ENCODE results near the gene C1QTNF12. TPM values are rescaled to one million over a fixed set of nuclear protein-coding genes. Genes with fewer than 3 reads are reported as not detected.

Gene C1QTNF12
- total and polyA plus RNA-seq, 2 experiments from 2014 or later = 3.8 to 6.6 TPM

DNA sequence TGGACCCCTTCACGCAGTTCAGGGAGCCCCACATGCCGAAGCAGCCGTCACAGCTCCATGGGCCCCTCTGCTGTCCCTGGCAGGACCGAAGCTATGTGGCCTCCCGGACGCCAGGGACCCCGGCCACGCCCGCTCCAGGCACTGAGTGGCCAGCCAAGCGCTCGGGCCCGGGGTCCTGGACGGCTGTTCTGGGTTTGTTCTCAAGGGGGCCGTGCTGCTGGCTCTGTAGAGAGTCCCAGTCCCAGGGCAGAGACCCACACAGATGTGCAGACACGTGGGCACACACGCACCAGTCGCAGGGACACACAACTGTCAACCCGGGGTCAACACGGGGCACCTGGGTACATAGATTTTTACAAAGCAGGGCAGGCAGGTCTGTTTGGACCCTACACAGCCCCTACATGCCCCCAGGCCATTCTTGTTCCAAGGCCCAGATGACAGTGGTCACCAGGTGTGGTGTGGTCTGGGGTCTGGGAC, 7.8 kb downstream of the C1QTNF12 start:
- Histone ChIP-seq H2AFZ (no peak overlapping the region), H4K20me1 (ENCODE audit: insufficient read depth, poor library complexity, severe bottlenecking) (no peaks in the 10 kb centered on the region), H3K9me2 (replicated peaks; ENCODE audit: insufficient read depth) (no peaks in the 10 kb centered on the region), H3K79me2 (peaks cover 9% of the 10 kb centered on the region), H3K4me2 (no peak overlapping the region), H3K27me3 (no peaks in the 10 kb centered on the region), H3K27ac (no peak overlapping the region), H3K9me3 (ENCODE audit: low read depth) (no peaks in the 10 kb centered on the region), H3K4me1 (ENCODE audit: insufficient read depth) (peaks cover 25% of the 10 kb centered on the region), H3K36me3 (replicated peaks; ENCODE audit: insufficient read depth, low read depth) (no peaks in the 10 kb centered on the region), H3K4me3 (no peak overlapping the region)
- no peak for DNase-seq (ENCODE audit: low spot score)
- 86% methylated on average over 19 of the region's 19 CpGs for WGBS (ENCODE audit: low lambda C conversion rate, missing lambda C conversion rate)
- no peak for TF ChIP-seq EZH2phosphoT487 (IDR thresholded peaks at IDR 0.05; ENCODE audit: low read depth, severe bottlenecking, unreplicated experiment)
- TF ChIP-seq, protein P1, sequence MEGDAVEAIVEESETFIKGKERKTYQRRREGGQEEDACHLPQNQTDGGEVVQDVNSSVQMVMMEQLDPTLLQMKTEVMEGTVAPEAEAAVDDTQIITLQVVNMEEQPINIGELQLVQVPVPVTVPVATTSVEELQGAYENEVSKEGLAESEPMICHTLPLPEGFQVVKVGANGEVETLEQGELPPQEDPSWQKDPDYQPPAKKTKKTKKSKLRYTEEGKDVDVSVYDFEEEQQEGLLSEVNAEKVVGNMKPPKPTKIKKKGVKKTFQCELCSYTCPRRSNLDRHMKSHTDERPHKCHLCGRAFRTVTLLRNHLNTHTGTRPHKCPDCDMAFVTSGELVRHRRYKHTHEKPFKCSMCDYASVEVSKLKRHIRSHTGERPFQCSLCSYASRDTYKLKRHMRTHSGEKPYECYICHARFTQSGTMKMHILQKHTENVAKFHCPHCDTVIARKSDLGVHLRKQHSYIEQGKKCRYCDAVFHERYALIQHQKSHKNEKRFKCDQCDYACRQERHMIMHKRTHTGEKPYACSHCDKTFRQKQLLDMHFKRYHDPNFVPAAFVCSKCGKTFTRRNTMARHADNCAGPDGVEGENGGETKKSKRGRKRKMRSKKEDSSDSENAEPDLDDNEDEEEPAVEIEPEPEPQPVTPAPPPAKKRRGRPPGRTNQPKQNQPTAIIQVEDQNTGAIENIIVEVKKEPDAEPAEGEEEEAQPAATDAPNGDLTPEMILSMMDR (IDR thresholded peaks at IDR 0.05; ENCODE audit: poor library complexity) = no peak

DNA sequence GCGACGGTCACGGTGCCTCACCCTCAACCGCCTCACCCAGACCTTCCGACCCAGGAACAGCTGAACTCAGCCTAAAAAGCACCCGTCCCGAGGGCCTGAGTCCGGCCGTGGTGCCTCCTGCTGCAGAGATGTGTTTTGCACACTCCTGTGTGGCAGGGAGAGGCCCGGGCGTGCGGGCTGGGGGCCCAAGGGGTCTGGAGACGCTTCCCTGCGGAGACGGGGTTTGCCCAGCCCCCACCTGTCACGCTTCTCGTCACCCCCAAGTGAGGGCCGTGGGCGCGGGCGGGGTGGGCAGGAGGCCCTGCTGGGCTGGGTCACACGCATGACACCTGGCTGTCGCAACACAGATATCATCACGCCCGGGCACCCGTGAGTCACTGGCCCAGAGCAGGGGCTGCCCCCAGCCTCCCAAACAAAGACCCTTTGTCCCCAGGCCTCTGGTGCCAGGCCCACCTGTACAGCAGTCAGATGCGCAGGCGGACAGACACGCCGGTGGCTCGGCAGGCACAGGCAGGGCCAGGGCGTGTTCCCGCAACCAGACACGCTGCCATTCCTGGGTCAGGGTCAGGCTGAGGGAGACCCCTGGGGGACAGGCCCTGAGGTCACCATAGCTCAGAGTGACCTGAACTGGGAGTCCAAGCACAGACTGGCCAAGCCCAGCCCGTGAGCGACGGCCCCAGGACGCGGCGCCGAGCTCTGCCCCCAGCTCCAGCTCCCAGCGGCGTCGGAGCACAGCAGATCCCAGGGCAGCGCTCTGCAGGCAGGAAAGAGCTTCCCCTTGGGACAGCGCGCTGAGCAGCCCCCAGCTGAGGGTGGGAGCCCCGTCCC, 8.4 kb downstream of the C1QTNF12 start:
- 75% methylated on average over 33 of the region's 48 CpGs for WGBS (ENCODE audit: low lambda C conversion rate, missing lambda C conversion rate)
- no peaks in the 10 kb centered on the region for H3K9me3 ChIP-seq (ENCODE audit: low read depth)
- no peaks in the 10 kb centered on the region for H4K20me1 ChIP-seq (ENCODE audit: insufficient read depth, poor library complexity, severe bottlenecking)
- no peak overlapping the region for H3K4me3 ChIP-seq
- peaks cover 25% of the 10 kb centered on the region for H3K4me1 ChIP-seq (ENCODE audit: insufficient read depth)
- TF ChIP-seq EZH2phosphoT487 (IDR thresholded peaks at IDR 0.05; ENCODE audit: low read depth, severe bottlenecking, unreplicated experiment) = no peak
- H3K9me2 ChIP-seq (replicated peaks; ENCODE audit: insufficient read depth) = no peaks in the 10 kb centered on the region
- peaks cover 16% of the 10 kb centered on the region for H3K79me2 ChIP-seq
- peak overlapping the region; percentile 24 for H3K4me2 ChIP-seq
- no peaks in the 10 kb centered on the region for H3K36me3 ChIP-seq (replicated peaks; ENCODE audit: insufficient read depth, low read depth)
- H3K27me3 ChIP-seq = no peaks in the 10 kb centered on the region
- H3K27ac ChIP-seq = peak overlapping the region; percentile 9
- DNase-seq (ENCODE audit: low spot score) = no peak
- no peak overlapping the region for H2AFZ ChIP-seq

DNA sequence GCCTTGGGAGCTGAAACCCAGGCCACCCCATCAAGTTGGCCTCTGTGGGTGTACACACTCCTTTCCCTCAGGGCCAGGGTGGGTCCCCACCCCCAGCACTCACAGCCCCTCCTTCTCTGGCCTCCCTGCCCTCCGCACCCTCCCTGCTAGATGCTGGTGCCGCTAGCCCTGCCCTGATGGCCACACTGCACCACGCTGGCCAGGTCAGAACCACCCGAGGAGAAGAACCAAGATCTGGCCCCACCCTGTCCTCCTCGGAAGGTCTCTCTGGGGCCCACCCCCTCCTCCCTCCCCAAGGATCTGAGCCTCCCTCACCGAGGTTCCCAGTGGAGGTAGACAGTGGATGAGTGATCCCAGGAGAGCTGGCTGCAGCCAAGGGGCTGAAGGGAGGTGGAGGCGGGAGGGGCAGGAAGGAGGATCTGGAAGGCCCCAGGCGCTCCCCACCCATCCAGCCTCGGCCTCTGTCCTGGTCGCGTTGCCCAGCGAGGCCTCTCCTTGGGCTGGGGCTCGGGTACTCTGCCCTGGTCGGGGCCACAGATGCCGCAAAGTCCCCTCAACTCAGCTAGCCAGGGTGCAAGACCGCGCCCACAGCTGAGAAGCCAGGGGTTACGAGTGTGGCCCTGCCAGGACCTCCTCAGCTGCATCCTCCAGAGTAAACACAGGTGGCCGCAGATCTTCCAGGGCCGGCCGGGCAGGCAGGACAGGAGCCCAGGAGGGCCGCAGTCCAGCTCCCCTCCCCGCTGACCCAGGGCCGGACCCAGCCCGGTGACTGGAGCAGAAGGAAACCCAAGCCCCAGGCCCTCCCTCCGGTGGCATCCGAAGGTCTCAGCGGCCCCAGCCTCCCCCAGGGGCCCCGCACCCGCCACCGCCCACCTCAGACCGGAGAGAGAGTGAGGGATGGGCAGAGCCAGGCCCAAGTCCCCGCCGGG, 9.3 kb downstream of the C1QTNF12 start:
- DNase-seq (ENCODE audit: low spot score) = no peak
- Histone ChIP-seq H3K27me3 (no peaks in the 10 kb centered on the region), H3K27ac (peak overlapping the region; percentile 9), H3K9me3 (ENCODE audit: low read depth) (no peaks in the 10 kb centered on the region), H2AFZ (no peak overlapping the region), H3K9me2 (replicated peaks; ENCODE audit: insufficient read depth) (no peaks in the 10 kb centered on the region), H3K36me3 (replicated peaks; ENCODE audit: insufficient read depth, low read depth) (no peaks in the 10 kb centered on the region), H3K4me2 (peak overlapping the region; percentile 24), H3K4me1 (ENCODE audit: insufficient read depth) (peaks cover 31% of the 10 kb centered on the region), H3K4me3 (no peak overlapping the region), H3K79me2 (peaks cover 20% of the 10 kb centered on the region), H4K20me1 (ENCODE audit: insufficient read depth, poor library complexity, severe bottlenecking) (no peaks in the 10 kb centered on the region)
- WGBS (ENCODE audit: low lambda C conversion rate, missing lambda C conversion rate) = 56% methylated on average over 29 of the region's 34 CpGs
- TF ChIP-seq EZH2 (IDR thresholded peaks at IDR 0.05; ENCODE audit: borderline replicate concordance) (no peak), EZH2phosphoT487 (IDR thresholded peaks at IDR 0.05; ENCODE audit: low read depth, severe bottlenecking, unreplicated experiment) (no peak)
- TF ChIP-seq, protein P1 (IDR thresholded peaks at IDR 0.05; ENCODE audit: poor library complexity) = no peak
